GM13976 (cell line): Measurements from ENCODE around the gene HCN2.

ENCODE experiments used
- DNase-seq: peaks from one replicate; pipeline ENCODE4 v3.0.0; 2012; ENCODE audit warnings: low spot score
- CTCF ChIP-seq: IDR thresholded peaks from 2 replicates; pipeline ENCODE4 v1.5.1; 2012; ENCODE audit warnings: borderline replicate concordance, mild to moderate bottlenecking; ENCODE audit not compliant: insufficient read depth; ENCODE audit errors: extremely low read depth, missing control alignments, control extremely low read depth
- in situ Hi-C: fragments of 300-500 bp; cut with MboI; formaldehyde crosslinking; loops from one replicate; pipeline ENCODE4 v1.12.0; 2022; ENCODE audit warnings: low sequenced_read_pairs, mixed read lengths, inconsistent platforms; ENCODE audit not compliant: unreplicated experiment

HCN2 gene

GRCh38 chr19:547836-548720, 41.6 kb upstream of the HCN2 start:
- no peak for DNase-seq
- no peak for TF ChIP-seq CTCF
- in situ Hi-C loops = no loop called here

- TF ChIP-seq CTCF = no peak
- in situ Hi-C loops = no loop called here
- no peak for DNase-seq
Observed at GRCh38 chr19:548886-549830, 40.5 kb upstream of the HCN2 start.

DNA sequence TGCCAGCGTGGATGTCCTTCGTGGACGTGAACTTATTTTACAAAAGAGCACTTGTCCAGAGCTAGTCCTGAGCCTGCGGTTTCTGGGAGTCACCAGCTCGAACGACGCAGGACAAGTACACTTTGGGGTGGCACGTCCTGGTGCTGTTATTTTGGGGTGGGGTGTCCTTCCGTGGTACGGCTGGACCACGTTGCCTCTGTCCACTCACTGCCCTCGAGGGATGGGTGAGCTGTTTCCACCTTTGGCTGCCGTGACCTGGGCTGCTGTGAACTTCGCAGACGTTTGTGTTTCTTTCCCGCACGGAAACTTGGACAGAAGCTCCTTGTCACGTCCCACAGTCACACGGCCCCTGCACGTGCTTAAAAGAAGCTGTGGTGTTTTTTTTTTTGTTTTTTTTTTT, 34.9 kb upstream of the HCN2 start:
- in situ Hi-C loops = no loop called here
- no peak for TF ChIP-seq CTCF
- no peak for DNase-seq

DNA sequence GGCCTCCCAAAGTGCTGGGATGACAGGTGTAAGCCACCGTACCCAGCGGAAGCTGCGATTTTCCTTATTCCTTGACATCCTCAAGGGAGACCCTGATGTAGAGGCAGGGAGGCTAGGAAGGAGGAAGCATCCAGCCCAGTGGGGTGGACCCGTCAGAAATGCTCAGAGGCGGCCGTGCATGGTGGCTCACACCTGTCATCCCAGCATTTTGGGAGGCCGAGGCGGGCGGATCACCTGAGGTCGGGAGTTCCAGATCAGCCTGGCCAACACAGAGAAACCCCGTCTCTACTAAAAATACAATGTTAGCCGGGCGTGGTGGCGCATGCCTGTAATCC, 34.2 kb upstream of the HCN2 start:
- no peak for DNase-seq
- in situ Hi-C loops = no loop called here
- no peak for TF ChIP-seq CTCF

DNA sequence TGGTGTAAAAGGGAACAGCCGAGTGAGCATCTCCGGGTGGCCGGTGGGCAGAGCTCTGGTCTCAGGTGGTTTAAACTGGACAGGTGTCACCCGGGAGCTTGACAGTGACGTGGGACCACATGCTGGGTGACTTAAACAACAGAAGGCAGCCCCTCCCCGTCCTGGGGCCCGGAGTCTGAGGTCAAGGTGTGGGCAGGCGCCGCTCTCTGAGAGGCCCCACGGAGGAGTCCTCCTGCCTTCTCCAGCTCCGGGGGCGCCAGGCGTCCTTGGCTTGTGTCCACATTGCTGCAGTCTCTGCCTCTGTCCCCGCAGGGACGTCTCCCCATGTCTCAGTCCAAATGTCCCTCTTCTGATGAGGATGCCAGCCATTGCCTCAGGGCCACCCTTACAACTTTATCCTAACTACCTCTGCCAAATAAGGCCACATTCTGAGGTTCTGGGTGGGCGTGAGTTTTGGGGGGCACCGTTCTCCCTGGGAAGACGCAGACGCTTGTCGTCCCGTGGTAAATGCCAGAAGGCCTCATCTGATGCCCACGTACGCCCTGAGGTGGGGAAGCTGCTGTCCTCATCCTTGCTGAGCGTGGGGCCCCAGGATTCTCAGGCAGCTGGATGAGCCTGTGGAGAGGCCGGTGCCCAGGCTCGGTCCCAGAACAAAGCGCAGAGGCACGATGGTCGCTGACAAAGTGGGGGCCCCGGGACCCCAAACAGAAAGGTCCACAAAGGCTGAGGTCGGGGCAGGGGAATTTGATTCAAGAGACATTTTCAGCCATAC, 32.9 kb upstream of the HCN2 start:
- TF ChIP-seq CTCF = no peak
- in situ Hi-C loops = no loop called here
- DNase-seq = no peak
